H1 (cell line): ENCODE data around the gene APOM. TPM values are rescaled to one million over a fixed set of nuclear protein-coding genes. Genes with fewer than 3 reads are reported as not detected.

ENCODE experiments used
- BACH1 ChIP-seq: IDR thresholded peaks from 2 replicates; pipeline ENCODE4 v1.6.1; 2012; ENCODE audit warnings: low read length, improper control_type of control experiment
- BCL11A ChIP-seq, 2 experiments: IDR thresholded peaks; one replicate each; pipeline ENCODE4 v1.6.1; 2011; ENCODE audit warnings: low read depth in 2 of 2, low read length in 2 of 2, mild to moderate bottlenecking in 2 of 2
- EP300 ChIP-seq, 2 experiments: IDR thresholded peaks; 1 replicate in 1 of 2; 2 replicates in 1 of 2; pipeline ENCODE4 v1.6.1; 2011 to 2012; ENCODE audit warnings: low read depth in 2 of 2, low read length in 2 of 2, mild to moderate bottlenecking in 2 of 2, borderline replicate concordance in 1 of 2, inconsistent platforms in 1 of 2, moderate library complexity in 1 of 2
- HDAC2 ChIP-seq, 2 experiments: fragments of 300-600 bp in 1 of 2; sonication (generic) in 1 of 2; IDR thresholded peaks; 2 replicates each; pipeline ENCODE4 v1.6.1; 2011 to 2012; ENCODE audit warnings: low read depth in 2 of 2, low read length in 2 of 2, mild to moderate bottlenecking in 2 of 2, moderate library complexity in 2 of 2, borderline replicate concordance in 1 of 2, inconsistent platforms in 1 of 2
- JUND ChIP-seq: IDR thresholded peaks from 2 replicates; pipeline ENCODE4 v1.6.1; 2011; ENCODE audit warnings: mild to moderate bottlenecking, improper control_type of control experiment, low read length
- RNF2 ChIP-seq: fragments of 200-900, 300-1000 bp; sonication (generic); IDR thresholded peaks from 2 replicates; pipeline ENCODE4 v1.7.1; 2016; ENCODE audit warnings: borderline replicate concordance, low read depth, mild to moderate bottlenecking, antibody characterized with exemption, low read length; ENCODE audit not compliant: poor library complexity, severe bottlenecking; ENCODE audit errors: missing control alignments
- SIN3A ChIP-seq, 2 experiments: IDR thresholded peaks in 1 of 2; conservative IDR thresholded peaks in 1 of 2; 2 replicates each; pipeline ENCODE4 v1.6.1; 2011 to 2012; ENCODE audit warnings: low read length in 2 of 2, improper control_type of control experiment in 1 of 2, low read depth in 1 of 2, mild to moderate bottlenecking in 1 of 2
- polyA plus RNA-seq, 7 experiments: library from polyadenylated mRNA; depleted of rRNA in 3 of 7; stranded (reverse) in 5 of 7; unstranded in 2 of 7; fragments of >200 nt in 5 of 7; fragments of 200-250 nt in 2 of 7; gene quantifications; 1 replicate in 5 of 7; 2 replicates in 1 of 7; 4 replicates in 1 of 7; pipeline versions ENCODE4 v1.2.1 to v1.2.3, GENCODE V29; 2011 to 2013; ENCODE audit warnings: missing spikeins in 2 of 7, mixed read lengths in 2 of 7
- total RNA-seq: library from RNA; stranded (reverse); fragmentation: NEBNext Ultra II Directional; extraction: Animal tissue kit (Norgen Biotek cat#: 25700); gene quantifications from 2 replicates; pipeline ENCODE4 v1.2.1, GENCODE V29; 2021

APOM gene
- total and polyA plus RNA-seq, 2 of the 8 experiments (the other 6 are each of a cell fraction or from before 2014, with no cell fraction given), result 3.4 to 12.0 TPM

GRCh38 chr6:31640612-31641011 is 15.1 kb upstream of the APOM start (continued):
- TF ChIP-seq HDAC2 (IDR thresholded peaks at IDR 0.05; ENCODE audit: borderline replicate concordance in 1 of 2, low read depth in 2 of 2, low read length in 2 of 2) (no peak), SIN3A (conservative IDR thresholded peaks at IDR 0.05 in 1 of 2, IDR thresholded peaks at IDR 0.05 in 1 of 2; ENCODE audit: low read depth in 1 of 2, low read length in 2 of 2) (no peak), BACH1 (no peak), BCL11A (IDR thresholded peaks at IDR 0.05; ENCODE audit: low read depth in 2 of 2, low read length in 2 of 2) (no peak), RNF2 (no peak), JUND (no peak), EP300 (IDR thresholded peaks at IDR 0.05; ENCODE audit: borderline replicate concordance in 1 of 2, low read depth in 2 of 2, low read length in 2 of 2) (no peak)
